Gastroesophageal sphincter (tissue), 4 donors: Measurements from ENCODE around the gene TBRG4. TPM values are rescaled to one million over a fixed set of nuclear protein-coding genes. Genes with fewer than 3 reads are reported as not detected.

ENCODE experiments used
- ATAC-seq: fragments of 150-250 bp; one replicate; pipeline ENCODE4 v1.9.1; 2016; ENCODE audit warnings: mild to moderate bottlenecking, moderate library complexity
- H3K27ac ChIP-seq, 4 donors: fragments of 200-600 bp; sonication (generic) in 3 of 4; 1 replicate in 3 of 4; 2 replicates in 1 of 4; pipeline ENCODE4 v1.5.1; 2016 to 2019
- H3K27me3 ChIP-seq: fragments of 200-600 bp; sonication (generic); one replicate; pipeline ENCODE4 v1.5.1; 2019
- H3K36me3 ChIP-seq, 2 donors: fragments of 200-600 bp; sonication (generic); one replicate each; pipeline ENCODE4 v1.5.1; 2019; ENCODE audit warnings: control low read depth in 1 of 2
- H3K4me1 ChIP-seq, 3 donors: fragments of 200-600 bp; sonication (generic); 1 replicate in 2 of 3; 2 replicates in 1 of 3; pipeline ENCODE4 v1.5.1; 2016 to 2019; ENCODE audit warnings: control low read depth in 2 of 3
- H3K4me3 ChIP-seq, 2 donors: fragments of 200-600 bp; sonication (generic); one replicate each; pipeline ENCODE4 v1.5.1; 2019; ENCODE audit warnings: mild to moderate bottlenecking in 1 of 2, moderate library complexity in 1 of 2
- H3K9me3 ChIP-seq, 3 donors: fragments of 200-600 bp; sonication (generic); one replicate each; pipeline ENCODE4 v1.5.1; 2017 to 2019; ENCODE audit warnings: control low read depth in 2 of 3
- EP300 ChIP-seq: sonication (generic); formaldehyde crosslinking; IDR thresholded peaks from one replicate; pipeline ENCODE4 v1.6.1; 2017; ENCODE audit warnings: antibody characterized with exemption, mild to moderate bottlenecking
- POLR2A ChIP-seq, 2 donors: fragments of 450-650 bp; IDR thresholded peaks; one replicate each; pipeline ENCODE4 v1.6.1; 2017; ENCODE audit warnings: antibody characterized with exemption in 2 of 2, mild to moderate bottlenecking in 2 of 2, moderate library complexity in 1 of 2
- POLR2AphosphoS5 ChIP-seq: sonication (generic); formaldehyde crosslinking; IDR thresholded peaks from one replicate; pipeline ENCODE4 v1.6.1; 2017; ENCODE audit warnings: antibody characterized with exemption
- WGBS, 2 donors: methylation state at CpG; one replicate each; pipeline ENCODE4 v1.1.5; 2018; ENCODE audit warnings: low coverage in 1 of 2; 5-methylcytosine and 5-hydroxymethylcytosine counted together
- total RNA-seq, 4 donors: library from RNA; depleted of rRNA; stranded (reverse); fragments of >200 nt; gene quantifications; one replicate each; pipeline ENCODE4 v1.1.0, GENCODE V29; 2016
- TF ChIP-seq, protein P1 (sequence below), 4 experiments: fragments of 200-600 bp in 2 of 4; fragments of 450-650 bp in 2 of 4; sonication (generic) in 1 of 4; IDR thresholded peaks; one replicate each; pipeline ENCODE4 v1.5.1; 2017 to 2019; ENCODE audit warnings: antibody characterized with exemption in 4 of 4, mild to moderate bottlenecking in 2 of 4, moderate library complexity in 2 of 4

TBRG4 gene
- total RNA-seq, 4 donors from 2014 or later = 38.7 to 66.6 (median 54.7) TPM

DNA sequence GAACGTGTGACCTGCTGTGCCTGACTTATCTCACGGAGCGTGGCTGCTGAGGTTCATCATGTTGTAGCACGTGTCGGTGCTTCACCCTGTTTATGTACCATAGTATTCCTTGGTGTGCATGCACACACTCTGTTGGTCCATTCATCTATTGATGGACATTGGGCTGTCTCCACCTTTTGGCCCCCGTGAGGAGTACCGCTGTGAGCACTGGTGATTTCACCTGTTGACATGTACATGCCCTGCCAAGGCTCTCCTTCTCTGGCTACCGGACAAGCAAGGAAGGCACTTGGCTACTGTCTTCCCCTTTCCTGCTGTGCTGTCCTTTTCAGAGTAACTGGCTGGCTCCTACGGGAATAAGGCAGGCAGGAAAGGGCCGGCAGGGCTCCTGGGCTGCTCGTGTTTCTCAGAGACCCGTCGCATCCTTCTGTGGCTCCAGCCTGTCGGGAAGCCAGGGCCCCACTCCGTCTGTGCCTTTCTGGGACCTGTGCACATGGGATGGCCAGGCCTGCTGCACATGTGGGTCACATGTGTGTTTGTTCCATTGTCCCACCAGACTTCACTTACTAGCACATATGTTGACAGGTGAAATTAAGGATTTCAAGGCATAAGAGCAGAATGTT, 17.8 kb upstream of the TBRG4 start:
- WGBS, 2 donors = 78 to 82% methylated on average over 9 to 11 of the region's 15 CpGs
- ATAC-seq = no peak
- Histone ChIP-seq H3K36me3 (no peaks in the 10 kb centered on the region), H3K4me3 (no peak overlapping the region), H3K9me3 (no peaks in the 10 kb centered on the region), H3K27me3 (peaks cover 11% of the 10 kb centered on the region), H3K4me1 (no peaks in the 10 kb centered on the region), H3K27ac (no peak overlapping the region)
- TF ChIP-seq POLR2AphosphoS5 (no peak), POLR2A (IDR thresholded peaks at IDR 0.05) (no peak), EP300 (no peak)
- TF ChIP-seq, protein P1, sequence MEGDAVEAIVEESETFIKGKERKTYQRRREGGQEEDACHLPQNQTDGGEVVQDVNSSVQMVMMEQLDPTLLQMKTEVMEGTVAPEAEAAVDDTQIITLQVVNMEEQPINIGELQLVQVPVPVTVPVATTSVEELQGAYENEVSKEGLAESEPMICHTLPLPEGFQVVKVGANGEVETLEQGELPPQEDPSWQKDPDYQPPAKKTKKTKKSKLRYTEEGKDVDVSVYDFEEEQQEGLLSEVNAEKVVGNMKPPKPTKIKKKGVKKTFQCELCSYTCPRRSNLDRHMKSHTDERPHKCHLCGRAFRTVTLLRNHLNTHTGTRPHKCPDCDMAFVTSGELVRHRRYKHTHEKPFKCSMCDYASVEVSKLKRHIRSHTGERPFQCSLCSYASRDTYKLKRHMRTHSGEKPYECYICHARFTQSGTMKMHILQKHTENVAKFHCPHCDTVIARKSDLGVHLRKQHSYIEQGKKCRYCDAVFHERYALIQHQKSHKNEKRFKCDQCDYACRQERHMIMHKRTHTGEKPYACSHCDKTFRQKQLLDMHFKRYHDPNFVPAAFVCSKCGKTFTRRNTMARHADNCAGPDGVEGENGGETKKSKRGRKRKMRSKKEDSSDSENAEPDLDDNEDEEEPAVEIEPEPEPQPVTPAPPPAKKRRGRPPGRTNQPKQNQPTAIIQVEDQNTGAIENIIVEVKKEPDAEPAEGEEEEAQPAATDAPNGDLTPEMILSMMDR (IDR thresholded peaks at IDR 0.05) = no peak

DNA sequence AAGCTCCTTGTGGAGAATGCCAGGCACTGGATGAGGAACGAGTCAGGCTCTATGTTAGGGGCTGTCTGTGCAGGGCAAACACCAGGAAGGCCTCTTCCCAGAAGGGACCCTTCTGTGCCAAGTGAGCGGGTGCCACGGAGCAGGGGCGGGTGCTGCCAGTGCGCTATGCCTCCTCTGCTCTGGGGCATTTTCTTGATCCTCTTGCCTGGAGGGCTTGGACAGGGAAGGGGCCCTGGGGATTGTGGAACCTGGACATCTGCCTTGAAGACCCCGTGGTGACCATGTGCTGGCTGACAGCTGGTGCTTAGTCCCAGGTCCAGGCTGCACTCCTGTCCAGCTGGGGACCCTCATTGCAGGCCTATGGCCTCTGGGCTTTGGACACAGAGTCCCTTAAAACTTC, 15.4 kb upstream of the TBRG4 start:
- Histone ChIP-seq H3K27me3 (peaks cover 2% of the 10 kb centered on the region), H3K36me3 (no peaks in the 10 kb centered on the region), H3K9me3 (no peaks in the 10 kb centered on the region), H3K4me3 (no peak overlapping the region), H3K27ac (no peak overlapping the region), H3K4me1 (no peaks in the 10 kb centered on the region)
- no peak for TF ChIP-seq POLR2A (IDR thresholded peaks at IDR 0.05)
- no peak for TF ChIP-seq EP300
- TF ChIP-seq POLR2AphosphoS5 = no peak
- TF ChIP-seq, protein P1 (IDR thresholded peaks at IDR 0.05) = no peak
- no peak for ATAC-seq
- 44 to 100% methylated on average over 1 to 3 of the region's 6 CpGs for WGBS, 2 donors

DNA sequence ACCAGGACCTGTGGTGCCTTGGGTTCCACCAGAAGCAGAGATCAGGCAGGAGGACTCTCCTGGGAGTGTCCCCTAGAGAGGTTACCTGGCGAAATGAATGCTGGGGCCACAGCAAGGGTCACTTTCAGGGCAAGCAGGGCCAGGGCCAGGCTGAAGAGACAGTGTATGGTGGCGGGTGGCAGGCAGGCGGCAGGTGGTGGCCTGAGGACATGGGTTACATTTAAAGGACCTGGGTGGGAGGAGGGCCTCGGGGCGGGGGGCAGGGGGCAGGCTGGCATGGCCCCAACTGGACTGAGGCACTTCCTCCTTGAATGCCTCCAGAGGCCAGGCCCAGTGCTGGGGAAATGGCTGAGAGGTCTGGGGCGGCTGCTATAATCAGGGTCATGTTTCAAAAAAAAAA, 14.7 kb upstream of the TBRG4 start:
- Histone ChIP-seq H3K27me3 (no peaks in the 10 kb centered on the region), H3K36me3 (no peaks in the 10 kb centered on the region), H3K9me3 (no peaks in the 10 kb centered on the region), H3K4me3 (no peak overlapping the region), H3K4me1 (no peaks in the 10 kb centered on the region), H3K27ac (no peak overlapping the region)
- ATAC-seq = no peak
- no peak for TF ChIP-seq EP300
- no peak for TF ChIP-seq POLR2AphosphoS5
- TF ChIP-seq, protein P1 (IDR thresholded peaks at IDR 0.05) = no peak
- TF ChIP-seq POLR2A (IDR thresholded peaks at IDR 0.05) = no peak
- 88 to 92% methylated on average over 1 to 2 of the region's 6 CpGs for WGBS, 2 donors

DNA sequence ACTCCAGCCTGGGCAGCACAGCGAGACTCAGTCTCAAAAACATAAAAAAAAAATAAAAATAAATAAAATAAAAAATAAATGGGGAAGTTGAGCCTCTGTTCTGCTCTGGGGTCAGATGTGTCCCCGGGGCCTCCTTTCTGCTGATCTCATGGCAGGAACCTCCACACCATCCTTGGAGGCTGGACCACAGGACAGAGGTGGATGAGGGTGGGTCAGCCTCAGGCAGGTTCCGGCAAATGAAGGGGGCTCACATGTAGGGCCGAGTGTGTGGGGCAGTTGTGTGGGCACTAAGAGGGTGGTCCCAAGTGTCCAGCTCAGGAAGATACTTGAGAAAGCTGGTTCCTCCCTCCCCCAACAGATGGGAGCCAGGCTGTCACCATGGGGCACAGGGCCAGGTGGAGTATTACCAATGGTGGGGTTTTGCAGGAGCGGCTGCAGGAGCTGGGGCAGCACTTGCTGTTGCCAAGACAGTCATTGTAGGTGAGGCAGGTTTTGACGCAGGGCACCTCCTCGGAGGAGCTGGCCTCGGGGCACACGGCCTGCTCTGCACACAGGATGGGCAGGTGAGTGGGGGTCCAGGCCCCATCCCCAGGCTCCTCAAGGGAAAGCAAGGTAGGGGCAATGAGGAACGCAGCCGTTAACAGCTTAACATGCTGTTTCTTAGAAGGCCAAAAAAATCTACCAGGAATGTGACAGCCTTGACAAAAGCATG, 13.9 kb upstream of the TBRG4 start:
- Histone ChIP-seq H3K4me3 (no peak overlapping the region), H3K36me3 (no peaks in the 10 kb centered on the region), H3K27ac (no peak overlapping the region), H3K27me3 (no peaks in the 10 kb centered on the region), H3K9me3 (no peaks in the 10 kb centered on the region), H3K4me1 (no peaks in the 10 kb centered on the region)
- no peak for ATAC-seq
- TF ChIP-seq POLR2A (IDR thresholded peaks at IDR 0.05) = no peak
- WGBS, 2 donors = 91 to 100% methylated on average over 1 to 7 of the region's 11 CpGs

DNA sequence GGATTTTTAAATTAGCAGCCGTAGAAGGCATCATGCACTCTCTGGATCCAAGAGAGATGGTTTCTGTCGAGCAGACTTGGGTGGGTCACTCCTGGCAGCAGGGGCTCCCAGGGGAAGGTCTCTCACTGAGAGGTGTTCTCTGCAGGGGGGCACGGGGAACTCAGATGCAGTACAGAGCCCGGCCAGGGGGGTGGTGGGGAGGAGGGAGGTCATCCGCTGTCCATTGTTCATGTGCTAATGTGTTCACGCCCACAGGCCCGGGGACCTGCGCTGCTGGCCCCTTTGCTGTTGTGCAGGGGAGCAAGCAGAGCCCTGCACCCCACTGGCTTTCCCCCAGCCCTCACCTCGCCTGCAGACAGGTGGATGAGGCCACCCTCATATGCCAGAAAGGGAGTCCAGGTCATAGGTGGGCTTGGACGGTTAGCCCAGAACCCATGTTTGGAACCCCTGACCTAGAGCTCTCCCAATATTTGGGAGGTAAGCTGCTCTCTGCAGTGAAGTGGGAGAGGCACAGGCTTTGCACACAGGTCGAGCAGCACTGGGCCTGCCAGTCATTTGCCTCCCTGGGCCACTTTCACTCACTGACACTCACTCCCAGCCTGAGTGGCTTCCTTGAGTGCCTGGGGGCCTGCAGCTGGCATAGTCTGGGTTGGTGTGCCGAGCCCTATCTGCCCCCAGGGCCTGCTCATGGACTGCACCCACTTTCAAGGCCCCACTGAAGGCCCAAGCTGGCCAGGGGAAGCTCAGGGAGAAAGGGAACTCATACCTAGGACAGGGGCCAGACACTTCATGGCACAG, 12.6 kb upstream of the TBRG4 start:
- TF ChIP-seq POLR2A (IDR thresholded peaks at IDR 0.05) (no peak), EP300 (no peak), POLR2AphosphoS5 (no peak)
- TF ChIP-seq, protein P1 (IDR thresholded peaks at IDR 0.05) = no peak
- Histone ChIP-seq H3K9me3 (no peaks in the 10 kb centered on the region), H3K4me1 (no peaks in the 10 kb centered on the region), H3K36me3 (no peaks in the 10 kb centered on the region), H3K27ac (no peak overlapping the region), H3K27me3 (no peaks in the 10 kb centered on the region), H3K4me3 (no peak overlapping the region)
- 80 to 100% methylated on average over 1 of the region's 12 CpGs for WGBS, 2 donors
- no peak for ATAC-seq
